GM19240 (cell line): ENCODE results near the gene APBA1.
A peak's percentile ranks its signal among the peaks of the same experiment; 100 is the strongest.

ENCODE experiments used
- DNase-seq: peaks from one replicate; pipeline ENCODE4 v3.0.0; 2011; ENCODE audit warnings: low spot score; ENCODE audit not compliant: insufficient read length

Gene APBA1

DNA sequence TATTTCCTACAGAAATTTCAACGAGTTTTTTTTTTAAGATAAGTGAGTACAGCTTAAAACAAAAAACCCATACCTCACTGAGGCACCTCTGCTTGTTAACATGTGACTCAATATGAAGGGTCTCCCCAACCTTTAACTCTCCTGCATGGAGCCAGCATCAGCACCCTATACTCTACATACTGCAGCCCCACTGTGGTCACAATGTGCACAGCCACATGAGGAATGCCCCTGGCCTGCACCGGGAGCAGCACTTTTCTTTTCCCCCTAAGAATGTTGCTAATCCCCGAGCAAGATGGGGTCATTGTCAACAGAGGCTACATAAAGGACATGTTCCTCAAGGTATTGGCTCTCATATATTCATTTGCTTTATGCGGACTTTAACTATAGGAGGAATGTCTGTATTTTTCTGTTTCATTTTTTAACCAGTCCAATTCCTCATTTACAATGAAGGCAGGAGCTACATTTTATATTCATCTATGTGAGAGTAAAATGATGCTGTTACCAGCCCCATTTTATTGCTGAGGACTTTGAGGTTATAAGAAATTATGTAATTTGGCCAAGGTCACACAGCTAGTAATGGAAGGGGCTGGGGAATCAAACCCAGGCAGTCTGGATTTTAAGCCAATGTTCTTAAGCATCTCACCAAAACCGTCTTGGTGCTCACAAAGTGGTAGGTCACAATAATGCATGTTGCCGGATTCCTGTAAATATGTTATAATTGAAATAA, 93.0 kb downstream of the APBA1 start:
- no peak for DNase-seq

DNA sequence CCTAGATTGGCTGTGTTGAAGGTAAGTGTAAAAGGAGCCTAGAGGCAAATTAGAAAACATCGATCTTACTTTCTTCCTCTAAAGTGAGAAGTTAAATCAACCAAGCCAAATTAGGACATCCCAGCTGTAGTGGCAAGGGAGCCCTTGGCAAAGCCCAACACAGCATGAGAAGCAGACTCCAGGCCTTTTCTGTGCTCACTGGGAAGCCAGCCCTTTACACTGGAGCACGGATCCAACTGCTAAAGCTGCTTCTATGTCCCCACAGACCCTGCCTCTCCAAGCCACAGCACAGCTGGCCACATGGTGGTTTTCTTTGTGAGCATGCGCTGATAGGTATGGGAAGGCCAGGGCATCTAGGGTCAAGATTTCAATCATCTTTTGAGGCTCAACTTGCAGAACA, 94.1 kb downstream of the APBA1 start:
- DNase-seq, result no peak

DNA sequence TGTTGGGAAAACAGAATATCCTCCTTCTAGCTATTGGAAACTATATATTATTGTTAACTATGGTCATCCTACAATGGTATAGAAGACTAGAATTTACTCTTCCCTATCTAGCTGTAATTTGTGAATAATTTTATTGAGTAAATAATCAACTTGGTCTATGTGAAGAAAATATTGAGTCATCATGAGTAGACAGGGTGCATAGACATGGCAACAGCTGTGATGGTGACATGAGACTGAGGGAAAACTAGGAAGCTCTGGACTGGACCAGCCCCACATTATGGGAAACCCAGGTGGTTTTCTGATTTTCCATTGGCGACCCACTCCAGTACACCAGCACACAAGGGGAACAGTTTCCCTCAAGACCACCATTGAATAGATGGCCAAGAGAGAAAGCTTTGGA, 95.0 kb downstream of the APBA1 start:
- DNase-seq, result no peak

DNA sequence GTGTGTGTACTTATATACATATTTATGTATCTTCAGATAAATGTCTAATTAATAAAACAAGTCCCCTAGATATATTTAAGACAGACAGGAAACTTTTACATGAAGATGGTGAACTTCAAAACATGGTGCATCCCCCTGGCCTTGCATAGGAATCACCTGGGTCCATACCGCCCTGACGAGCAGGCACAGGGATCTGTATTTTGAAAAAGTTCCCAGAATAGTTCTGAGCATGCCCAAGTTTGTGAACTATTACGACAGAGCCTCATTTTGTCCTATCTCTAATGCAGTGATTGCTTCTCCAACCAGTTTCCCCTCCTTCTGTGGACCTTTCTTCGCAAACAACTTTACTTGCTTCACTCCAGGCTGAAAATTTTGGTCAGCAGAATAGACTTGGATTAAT, 98.1 kb downstream of the APBA1 start:
- no peak for DNase-seq

DNA sequence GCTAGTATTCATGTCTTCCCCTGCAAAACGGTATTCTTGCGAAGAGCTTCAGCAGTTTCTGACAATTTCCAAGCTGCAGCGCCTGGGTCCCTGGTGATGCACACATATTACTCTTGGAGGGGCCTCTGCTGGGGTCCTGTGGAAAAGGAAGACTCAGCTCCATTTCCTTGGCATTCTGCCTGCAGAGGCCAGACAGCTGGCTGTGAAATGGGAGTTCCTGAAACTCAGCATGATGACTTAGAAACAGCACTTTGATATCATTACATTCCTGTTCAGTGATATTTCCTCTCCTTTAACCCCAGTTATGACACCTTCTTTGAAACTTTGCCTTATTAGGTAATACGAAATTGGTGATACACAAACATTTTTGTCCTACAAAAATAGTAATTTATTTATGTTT, 98.5 kb downstream of the APBA1 start:
- DNase-seq, result no peak

DNA sequence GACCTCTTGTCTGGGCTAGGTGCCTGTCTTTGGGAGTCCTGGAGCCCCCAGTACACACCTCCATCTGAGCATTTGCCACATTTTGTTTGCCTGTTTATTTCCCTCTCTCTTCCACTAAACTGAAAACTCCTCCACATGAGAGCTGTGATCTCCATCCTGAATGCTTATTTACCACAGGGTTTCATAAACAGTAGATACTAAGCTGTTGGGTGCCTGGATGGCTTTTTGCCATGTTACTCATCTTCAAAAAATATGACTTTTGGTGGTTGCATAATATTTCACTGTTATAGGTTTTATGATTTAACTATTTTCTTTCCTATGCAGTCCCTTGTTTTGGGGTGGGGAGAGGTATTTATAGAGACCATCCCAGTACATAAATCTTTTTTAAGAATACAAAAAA, 99.6 kb downstream of the APBA1 start:
- no peak for DNase-seq

DNA sequence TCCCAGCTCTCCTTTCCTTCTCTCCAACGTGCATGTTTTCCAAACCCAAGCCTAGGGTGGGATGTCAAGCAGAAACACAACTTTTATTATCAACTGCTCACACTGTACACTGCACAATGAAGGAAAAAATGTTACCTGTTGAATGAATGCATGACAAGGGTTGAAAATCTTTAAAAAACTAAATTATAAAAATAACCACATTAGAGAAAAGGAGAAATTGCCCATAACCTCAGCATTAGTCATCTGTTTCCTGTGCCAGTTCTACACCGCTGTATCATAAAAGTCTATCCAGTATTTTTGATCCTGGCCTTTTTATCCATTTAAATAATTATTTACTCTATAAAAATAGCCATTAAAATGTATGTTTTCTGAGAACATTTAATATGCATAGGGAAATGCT, 101.1 kb downstream of the APBA1 start:
- no peak for DNase-seq

DNA sequence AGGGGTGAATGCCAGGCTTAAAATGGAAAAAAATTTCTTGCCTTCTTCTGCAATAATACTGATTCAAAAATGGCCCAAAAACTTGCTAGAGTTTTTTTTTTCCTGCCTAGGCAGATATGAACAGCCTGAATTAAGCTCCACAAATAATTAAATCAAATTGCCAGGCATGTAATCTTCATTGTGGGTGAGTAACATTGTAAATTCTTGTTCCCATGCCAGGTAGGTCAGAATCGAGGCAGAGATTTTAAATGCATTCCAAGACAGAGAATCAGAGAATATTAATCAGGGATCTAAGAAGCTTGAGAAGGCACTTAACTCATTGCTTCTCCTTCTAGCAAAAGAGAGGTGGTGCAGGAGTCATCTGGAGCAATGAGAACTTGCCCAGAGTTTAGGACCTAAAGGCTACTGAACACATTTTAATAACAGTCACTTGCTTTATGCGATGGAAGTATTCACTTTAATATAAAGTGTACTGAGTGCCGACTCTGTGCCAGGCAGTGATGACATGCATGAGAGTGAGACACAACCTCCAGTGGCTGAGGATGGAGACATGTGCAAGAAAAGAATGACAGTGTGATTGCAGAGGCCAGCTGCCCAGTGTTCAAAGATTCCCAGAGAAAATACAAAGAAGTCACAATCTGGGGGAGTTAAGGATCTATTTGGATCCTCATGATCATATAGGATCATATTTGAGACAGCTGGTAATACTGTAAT, 102.3 kb downstream of the APBA1 start:
- DNase-seq, result no peak

DNA sequence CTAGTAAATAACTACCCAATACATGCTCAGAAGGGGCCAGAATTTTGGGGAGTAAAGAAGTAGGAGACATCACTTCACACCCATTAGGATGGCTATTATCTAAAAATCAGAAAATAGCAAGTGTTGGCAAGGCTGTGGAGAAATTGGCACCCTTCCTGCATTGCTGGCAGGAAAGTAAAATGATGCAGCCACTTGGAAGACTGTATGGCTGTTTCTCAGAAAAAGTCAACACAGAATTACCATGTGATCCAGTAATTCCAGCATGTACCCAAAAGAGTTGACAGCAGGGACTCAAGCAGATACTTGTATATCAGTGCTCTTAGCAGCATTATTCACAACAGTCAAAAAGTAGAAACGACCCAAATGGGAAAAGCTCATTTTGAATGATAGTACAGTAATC, 107.6 kb downstream of the APBA1 start:
- no peak for DNase-seq

DNA sequence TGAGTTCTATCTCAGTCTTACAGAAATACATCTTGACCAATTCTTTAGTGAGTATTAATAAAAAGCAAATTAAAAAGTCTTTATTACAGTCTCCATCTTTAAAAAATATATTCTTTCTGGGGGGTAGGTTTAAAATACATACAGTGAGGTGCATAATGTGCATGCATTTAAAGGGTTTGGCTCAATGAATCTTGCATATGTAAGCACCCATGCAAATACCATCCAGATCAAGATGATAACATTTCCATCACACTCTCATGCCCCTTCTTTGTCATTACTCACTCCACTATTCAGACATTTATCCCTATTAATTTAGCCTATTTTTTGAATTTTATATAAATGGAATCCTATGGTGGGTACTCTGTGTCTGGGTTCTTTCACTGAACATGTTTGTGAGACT, 113.0 kb downstream of the APBA1 start:
- no peak for DNase-seq

DNA sequence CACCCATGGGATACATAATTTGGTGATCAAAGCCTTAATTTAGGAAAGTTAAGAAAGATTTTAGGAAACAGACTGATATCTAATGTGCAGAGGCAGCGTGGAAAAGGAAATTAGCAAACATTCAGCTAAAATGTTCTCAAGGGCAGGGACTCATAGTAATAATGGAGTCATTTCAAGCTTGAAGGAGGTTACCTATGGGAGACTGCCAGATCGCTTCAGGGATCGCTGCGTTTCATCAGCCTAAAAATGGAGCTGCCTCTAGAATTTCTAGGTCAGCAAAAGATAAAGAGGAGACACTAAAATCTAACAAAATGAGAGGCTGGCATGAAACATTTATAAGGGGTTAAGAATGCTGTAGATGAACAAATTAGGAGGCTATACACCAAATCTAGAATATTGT, 115.5 kb downstream of the APBA1 start:
- DNase-seq, result no peak

DNA sequence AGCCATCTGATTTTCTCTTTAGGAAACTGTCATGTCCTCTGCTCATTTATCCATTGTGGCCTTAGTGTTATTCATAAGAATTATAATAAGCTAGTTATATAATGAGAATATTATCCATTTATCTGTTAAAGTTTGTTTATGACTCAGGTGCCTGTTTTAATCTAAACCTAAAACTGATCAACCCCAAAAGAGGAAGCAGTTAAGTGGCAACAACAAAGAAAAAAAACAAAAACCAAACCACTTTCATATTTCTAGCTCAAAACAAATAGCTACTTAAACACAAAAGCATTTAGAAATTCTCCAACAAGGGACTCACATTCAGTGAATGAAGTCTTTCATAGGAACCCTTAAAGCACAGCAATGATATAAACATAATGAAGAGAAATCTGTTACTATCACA, 116.4 kb downstream of the APBA1 start:
- no peak for DNase-seq

DNA sequence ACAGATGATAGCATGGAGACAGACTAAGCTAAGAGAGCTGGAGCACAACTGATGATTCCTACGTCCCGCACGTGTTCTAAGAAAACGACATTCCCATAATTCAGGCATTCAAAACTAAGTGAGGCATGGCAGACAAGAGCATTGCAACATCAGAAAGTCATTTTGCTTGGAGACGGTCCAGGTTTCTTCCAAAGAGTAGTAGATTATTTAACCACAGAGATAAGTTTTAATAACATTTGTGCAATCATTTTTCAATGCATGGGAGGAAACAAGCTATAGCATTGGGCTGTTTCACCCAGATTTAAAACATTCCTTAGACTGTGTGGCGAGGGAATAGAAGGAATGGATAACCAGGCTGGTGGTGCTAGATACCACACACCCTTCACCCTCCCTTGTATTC, 117.2 kb downstream of the APBA1 start:
- DNase-seq, result no peak

DNA sequence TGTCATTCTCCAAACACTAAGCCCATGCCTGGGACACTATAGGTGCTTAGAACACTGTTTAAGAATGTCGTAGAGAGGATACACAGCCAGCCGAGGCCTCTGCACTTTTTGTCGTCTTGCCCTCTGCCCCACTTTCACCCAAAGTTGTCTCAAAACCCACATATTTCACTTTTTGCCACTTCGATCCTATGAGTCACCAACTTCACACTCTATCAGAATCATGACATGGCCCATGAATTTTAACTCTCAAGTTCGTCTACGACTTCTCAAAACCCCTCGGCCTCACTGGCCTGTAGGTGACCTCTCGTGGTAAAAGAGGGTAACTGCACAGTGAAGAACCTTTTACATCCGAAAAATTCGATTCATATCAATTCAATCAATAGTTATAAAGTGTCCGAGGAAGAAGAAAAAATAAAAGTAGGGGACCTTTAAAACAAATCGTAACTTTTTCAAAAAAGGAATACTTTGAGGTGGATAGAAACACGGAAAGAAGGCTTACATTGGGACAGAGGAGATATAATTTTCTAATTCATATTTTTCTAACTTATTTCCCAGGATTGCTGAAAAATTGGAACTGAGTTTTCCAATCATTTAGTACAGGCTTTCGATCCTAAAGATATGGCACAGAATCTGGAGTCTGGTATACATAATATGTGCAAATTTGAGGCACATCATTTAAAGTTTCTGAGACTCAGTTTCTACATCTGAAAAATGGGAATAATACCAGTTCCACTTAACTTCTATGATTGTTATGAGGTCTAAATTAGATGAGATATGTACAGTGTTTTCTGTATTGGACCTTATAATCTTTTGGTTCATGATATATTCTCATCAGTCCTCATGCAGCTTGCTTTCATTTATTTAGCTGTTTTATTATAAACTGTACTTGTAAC, 122.6 kb downstream of the APBA1 start:
- peak; percentile 26 for DNase-seq

DNA sequence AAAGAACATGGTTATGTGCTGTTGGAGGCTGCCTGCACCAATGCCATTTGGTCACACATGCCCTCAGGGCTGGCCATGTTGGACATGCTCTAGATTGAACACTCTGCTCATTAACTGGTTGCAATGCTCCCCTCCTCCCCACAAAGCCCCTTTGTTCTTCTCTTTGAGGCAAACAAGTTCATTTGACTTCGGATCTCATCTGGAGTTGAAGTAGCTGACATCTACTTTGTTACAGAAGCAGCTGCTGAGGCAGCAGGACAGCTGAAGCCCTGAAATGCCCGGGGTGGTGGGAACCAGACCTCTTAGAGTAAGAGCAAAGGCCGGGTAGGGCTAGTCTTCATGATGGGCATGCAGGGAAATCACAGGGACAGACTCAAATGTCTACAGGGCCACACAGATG, 123.5 kb downstream of the APBA1 start:
- DNase-seq, result no peak

DNA sequence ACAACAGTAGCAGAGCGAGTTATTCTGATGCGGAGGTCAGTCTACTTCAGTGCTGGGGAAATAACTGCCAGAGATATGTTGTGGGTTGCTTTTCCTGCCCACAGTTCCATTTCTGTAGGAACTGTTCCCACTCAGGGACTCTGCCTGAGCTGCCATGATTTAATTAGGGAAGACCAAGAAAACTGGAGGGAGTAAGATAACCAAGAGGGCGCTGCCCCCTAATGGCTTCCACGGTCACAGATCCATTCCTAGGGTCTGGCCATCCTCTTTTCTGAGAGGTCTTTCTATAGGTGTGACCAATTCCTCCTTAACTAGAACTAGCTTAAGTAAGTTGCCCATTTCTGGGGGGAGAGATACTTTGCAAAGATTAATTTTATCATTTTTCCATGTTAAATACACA, 125.9 kb downstream of the APBA1 start:
- DNase-seq, result no peak

DNA sequence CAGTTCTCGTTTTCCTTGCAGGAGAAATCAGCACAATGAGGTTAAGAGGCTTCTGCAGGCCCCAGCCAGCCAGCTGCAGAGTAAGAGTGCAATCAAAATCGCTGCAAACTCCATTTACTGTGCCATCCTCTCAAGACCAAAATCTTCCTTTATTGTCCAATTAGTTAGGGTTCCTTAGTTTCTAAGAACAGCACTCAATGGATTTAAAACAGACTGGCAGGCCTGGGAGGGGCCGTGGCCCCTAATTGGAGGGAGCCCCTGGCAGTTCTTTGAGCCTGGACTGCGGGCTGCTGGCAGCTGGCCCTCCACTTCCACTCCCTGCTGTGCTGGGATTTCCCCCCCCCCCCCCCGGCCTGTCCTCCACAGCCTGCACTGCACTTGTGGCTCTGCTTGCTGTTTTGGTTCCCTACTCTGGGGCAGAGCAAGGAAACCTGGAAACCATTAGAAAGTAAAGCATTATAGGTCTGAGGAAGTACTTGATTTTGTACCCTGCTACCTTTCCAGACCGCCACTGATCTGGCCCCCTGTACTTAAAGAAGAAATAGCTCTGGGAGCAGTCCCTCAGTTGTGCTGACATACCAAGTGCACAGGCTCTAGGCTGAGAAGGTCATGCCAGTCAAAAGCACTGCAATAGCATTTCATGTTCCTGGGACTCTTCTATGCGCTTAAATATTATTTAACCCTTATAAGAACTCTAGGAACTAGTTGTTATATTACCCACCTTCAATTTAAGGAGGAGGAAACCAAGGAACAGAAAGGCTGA, 129.0 kb downstream of the APBA1 start:
- no peak for DNase-seq

DNA sequence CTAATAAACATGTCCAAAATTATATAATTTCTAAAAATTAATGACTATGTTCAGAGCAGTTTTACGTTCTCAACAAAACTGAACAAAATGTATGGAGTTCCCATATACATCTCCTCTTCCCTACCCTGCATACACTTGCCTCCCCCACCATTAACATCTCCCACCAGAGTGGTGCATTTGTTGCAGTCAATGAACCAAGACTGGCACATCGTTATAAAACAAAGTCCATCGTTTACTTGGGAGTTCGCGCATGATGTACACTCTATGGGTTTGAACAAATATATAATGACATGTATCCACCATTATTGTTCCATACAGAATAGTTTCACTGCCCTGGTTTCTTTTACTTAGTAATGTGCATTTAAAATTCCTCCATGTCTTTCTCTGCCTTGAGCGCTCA, 130.1 kb downstream of the APBA1 start:
- no peak for DNase-seq

DNA sequence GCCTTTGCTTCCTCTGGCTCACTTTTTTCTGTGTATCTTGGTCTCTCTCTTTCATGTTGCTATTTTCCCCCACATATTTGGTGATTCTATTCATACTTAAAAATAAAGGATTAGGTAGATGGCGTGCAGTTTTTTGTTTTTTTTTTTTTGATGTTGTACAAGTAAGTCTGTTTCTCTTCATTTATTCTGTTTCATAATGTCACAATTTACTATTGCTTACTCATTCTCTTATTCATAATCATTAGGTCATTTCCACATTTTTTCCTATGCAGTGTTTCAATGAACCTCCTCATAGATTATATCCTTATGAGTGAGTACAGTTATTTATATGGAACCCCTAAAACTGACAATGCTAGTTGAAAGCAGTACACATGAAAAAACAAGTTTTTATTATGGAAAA, 136.3 kb downstream of the APBA1 start:
- DNase-seq, result no peak

DNA sequence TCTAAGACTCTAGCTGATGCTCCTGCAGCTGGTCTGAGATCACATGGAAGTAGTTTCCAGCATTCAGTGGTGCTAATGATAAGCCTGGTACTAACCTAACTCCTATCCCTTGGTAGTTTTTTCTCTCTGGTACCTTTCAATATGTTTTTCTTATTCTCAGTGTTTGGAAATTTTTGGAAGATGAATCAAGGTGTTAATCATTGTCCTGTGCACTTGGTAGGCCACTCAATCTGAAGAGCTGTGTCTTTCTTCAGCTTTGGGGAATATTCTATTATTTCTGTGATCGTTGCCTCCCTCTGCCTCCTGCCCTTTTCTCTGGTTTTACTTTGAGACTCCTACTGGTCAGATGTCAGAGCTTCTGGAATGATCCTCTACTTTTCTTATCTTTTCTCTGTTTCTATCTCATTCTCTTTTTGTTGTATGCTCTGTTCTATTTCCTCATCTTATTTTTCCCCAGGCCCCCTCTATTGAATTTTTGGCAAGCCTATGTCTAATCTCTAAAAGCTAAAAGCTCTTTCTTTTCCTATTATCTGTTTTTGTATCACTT, 136.8 kb downstream of the APBA1 start:
- no peak for DNase-seq

DNA sequence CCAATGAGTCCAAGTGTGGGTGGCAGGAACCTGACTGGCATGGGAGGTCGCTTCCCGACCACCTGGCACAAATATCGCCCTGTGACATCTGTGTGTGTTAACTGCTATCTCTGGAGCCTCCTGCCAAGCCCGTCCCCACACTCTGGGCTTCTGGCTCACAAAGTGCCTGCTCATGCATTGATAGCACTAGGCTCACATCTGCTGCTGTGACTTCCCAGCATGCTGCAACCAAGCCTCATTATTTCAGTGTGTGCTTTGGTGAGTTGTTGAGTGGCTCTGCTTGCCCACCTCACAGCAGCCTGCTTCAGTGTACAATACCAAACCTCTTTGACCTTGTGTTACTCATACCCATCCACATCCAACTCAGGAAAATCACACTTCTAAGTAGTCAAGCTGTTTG, 139.8 kb downstream of the APBA1 start:
- DNase-seq, result no peak
